Muscle of arm (tissue), 14 donors: ENCODE results near the gene TARBP2. TPM values are rescaled to one million over a fixed set of nuclear protein-coding genes. Genes with fewer than 3 reads are reported as not detected.

Source experiments
- DNase-seq: peaks from one replicate; pipeline ENCODE4 v3.0.0-alpha.2; 2013
- long read RNA-seq, 11 donors: transcript quantifications; one replicate each; lab custom pipeline, GENCODE V29; 2026
- polyA plus RNA-seq, 12 donors: library from polyadenylated mRNA; unstranded; fragments of 120-200 nt; gene quantifications; one replicate each; pipeline ENCODE4 v1.2.1, GENCODE V29; 2013; ENCODE audit not compliant: insufficient read length in 12 of 12

The TARBP2 gene, protein sequence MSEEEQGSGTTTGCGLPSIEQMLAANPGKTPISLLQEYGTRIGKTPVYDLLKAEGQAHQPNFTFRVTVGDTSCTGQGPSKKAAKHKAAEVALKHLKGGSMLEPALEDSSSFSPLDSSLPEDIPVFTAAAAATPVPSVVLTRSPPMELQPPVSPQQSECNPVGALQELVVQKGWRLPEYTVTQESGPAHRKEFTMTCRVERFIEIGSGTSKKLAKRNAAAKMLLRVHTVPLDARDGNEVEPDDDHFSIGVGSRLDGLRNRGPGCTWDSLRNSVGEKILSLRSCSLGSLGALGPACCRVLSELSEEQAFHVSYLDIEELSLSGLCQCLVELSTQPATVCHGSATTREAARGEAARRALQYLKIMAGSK
- polyA plus RNA-seq, result 10 to 100 TPM in 11 of 12 donors, not detected in 1; 16.6 to 27.2 (median 23.1) TPM
- long read RNA-seq, donor 1, transcript TARBP2-201 (9 exons, 1,867 nt), result major isoform, 5 of 7 reads
- long read RNA-seq, donor 1, partial matches to known transcripts, result 0 of 7 reads
- long read RNA-seq, donor 1, other reads (novel, unspliced or antisense), result 0 of 7 reads
- long read RNA-seq, donor 2, transcript TARBP2-201 (9 exons, 1,867 nt), result major isoform, 5 of 7 reads
- long read RNA-seq, donor 2, partial matches to known transcripts, result 0 of 7 reads
- long read RNA-seq, donor 2, other reads (novel, unspliced or antisense), result 0 of 7 reads
- long read RNA-seq, donor 3, partial matches to known transcripts, result 0 of 4 reads
- long read RNA-seq, donor 3, other reads (novel, unspliced or antisense), result 0 of 4 reads
- long read RNA-seq, donor 4, result 0 reads
- long read RNA-seq, donor 5, result 0 reads
- long read RNA-seq, donor 6, transcript TARBP2-201 (9 exons, 1,867 nt), result major isoform, 5 of 6 reads
- long read RNA-seq, donor 6, partial matches to known transcripts, result 0 of 6 reads
- long read RNA-seq, donor 6, other reads (novel, unspliced or antisense), result 0 of 6 reads
- long read RNA-seq, donor 7, partial matches to known transcripts, result 0 of 1 reads
- long read RNA-seq, donor 7, other reads (novel, unspliced or antisense), result 0 of 1 reads
- long read RNA-seq, donor 8, transcript TARBP2-201 (9 exons, 1,867 nt), result major isoform, 5 of 7 reads
- long read RNA-seq, donor 8, partial matches to known transcripts, result 0 of 7 reads
- long read RNA-seq, donor 8, other reads (novel, unspliced or antisense), result 0 of 7 reads
- long read RNA-seq, donor 9, partial matches to known transcripts, result 0 of 3 reads
- long read RNA-seq, donor 9, other reads (novel, unspliced or antisense), result 0 of 3 reads
- long read RNA-seq, donor 10, transcript TARBP2-201 (9 exons, 1,867 nt), result major isoform, 8 of 9 reads
- long read RNA-seq, donor 10, partial matches to known transcripts, result 0 of 9 reads
- long read RNA-seq, donor 10, other reads (novel, unspliced or antisense), result 0 of 9 reads
- long read RNA-seq, donor 11, partial matches to known transcripts, result 0 of 9 reads
- long read RNA-seq, donor 11, other reads (novel, unspliced or antisense), result 0 of 9 reads

GRCh38 chr12:53500776-53501614, at the start of gene TARBP2:
Gene TARBP2 (plus strand): TSS chr12:53501283. CDS start chr12:53501409, 126 bp downstream.
- peak; percentile 99 for DNase-seq

- peak; percentile 98 for DNase-seq
Measured at GRCh38 chr12:53451661-53452158, 49.4 kb upstream of the TARBP2 start, which contains the start of gene PCBP2. Gene PCBP2 (plus strand): TSS chr12:53452102. CDS start chr12:53454801, 2,699 bp downstream.

DNA sequence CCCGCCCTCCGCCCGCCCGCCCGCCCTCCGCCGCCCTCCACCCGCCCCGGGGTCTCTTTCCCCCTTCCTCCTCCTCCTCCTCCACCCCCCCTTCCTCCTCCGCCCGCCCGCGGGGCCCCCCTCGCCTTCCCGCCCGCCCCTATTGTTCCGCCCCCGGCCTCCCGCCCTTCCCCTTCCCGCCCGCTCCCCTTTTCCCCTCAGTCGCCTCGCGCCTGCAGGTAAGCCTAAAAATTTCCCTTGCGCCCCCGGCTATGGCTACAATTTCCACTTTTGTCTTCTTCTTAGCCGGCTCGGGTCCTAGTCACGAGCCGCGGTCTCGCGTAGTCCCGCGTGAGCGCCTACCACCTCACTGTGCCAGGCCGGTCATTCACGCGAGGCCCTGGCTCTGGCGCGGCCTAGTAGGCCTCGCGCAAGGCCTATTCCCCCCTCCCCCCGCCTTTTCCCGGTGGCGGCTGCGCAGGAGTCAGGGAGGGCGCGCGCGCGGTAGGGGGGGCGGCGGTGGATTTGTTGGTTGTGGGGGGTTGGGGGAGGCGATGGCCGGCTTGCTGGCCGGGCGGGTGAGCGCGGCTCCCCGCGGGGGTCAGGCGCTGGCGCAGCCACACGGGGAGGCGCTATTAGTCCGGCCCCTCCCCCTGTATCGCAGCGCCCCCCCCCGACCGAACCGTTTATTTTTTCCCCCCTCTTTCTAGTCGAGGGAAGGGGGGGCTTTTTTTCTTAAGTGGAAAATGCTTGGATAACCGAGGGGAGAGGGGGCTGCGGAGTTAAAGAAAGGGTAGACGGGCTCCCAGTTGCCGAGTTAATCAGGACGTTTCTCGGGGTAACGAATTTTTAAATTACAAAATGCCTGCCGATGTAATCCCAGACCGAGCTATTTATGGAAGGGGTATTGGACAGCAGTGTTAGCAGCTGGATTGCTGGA, 48.7 kb upstream of the TARBP2 start:
- peak; percentile 88 for DNase-seq

- no peak for DNase-seq
Measured at GRCh38 chr12:53453953-53454640, 47.0 kb upstream of the TARBP2 start.

DNA sequence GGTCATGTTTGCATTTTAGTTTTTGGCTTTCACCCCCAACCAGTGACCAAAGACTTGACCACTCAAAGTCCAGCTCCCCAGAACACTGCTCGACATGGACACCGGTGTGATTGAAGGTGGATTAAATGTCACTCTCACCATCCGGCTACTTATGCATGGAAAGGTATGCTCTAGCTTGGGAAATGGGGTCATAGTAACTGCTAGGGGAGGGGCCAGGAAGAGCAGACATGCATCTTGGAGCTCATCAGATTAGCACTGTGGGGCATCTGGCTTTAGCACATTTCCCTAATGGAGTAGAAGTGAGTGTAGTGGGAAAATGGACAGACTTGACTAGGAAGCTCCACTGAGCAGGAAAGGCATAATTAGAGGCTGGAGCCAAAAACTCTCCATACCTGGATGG, 46.4 kb upstream of the TARBP2 start:
- no peak for DNase-seq

DNA sequence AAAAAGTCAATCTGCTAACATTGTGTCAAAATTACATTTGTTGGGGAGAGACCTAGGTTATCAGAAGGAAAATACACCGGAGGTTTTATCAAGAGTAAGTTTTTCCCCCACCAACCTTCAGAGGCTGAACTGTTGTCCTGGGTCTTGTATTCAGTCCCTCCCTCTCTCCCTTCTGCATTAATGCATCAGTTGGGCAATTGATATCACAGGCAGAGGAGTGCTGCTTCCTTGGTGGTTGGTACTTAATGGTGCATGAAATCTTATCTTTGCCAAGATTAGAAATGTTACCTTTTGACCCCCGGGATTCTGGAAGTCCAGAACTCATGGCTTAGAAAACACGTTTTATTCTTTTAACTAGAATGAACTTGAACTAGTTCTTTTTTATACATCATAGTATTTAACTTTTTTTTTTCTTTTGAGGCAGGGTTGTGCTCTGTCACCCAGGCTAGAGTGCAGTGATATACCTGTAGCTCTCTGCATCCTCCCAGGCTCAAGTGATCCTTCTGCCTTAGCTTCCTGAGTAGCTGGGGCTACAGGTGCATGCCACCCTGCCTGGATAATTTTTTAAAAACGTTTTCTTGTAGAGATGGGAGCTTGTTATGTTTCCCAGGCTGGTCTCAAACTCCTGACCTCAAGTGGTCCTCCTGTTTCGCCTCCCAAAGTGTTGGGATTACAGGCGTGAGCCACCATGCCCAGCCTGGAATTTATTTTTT, 44.3 kb upstream of the TARBP2 start:
- no peak for DNase-seq

GRCh38 chr12:53459097-53459496, 42.0 kb upstream of the TARBP2 start:
- no peak for DNase-seq

DNA sequence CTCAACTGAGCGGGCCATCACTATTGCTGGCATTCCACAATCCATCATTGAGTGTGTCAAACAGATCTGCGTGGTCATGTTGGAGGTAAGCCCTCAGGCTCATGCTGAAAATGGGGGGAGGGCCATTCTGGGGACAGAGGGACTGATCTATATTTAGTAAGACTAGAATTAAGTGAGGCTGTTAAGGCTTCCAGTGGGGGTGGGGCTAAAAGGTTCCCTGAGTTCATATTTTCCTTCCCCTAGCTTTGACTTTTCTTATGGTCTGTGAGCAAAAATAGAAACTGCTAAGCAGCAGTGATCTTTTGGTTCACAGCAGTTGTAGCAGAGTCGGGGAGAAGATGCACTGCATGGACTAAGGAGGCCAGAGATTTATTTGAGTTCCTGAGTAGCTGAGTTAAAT, 40.0 kb upstream of the TARBP2 start:
- no peak for DNase-seq

- no peak for DNase-seq
Measured at GRCh38 chr12:53461591-53461990, 39.5 kb upstream of the TARBP2 start.

- DNase-seq, result no peak
Measured at GRCh38 chr12:53462935-53463334, 38.1 kb upstream of the TARBP2 start.

GRCh38 chr12:53463802-53464560, 37.1 kb upstream of the TARBP2 start:
- DNase-seq, result no peak

GRCh38 chr12:53464685-53465418, 36.2 kb upstream of the TARBP2 start:
- DNase-seq, result no peak

- no peak for DNase-seq
Measured at GRCh38 chr12:53465679-53466078, 35.4 kb upstream of the TARBP2 start.

DNA sequence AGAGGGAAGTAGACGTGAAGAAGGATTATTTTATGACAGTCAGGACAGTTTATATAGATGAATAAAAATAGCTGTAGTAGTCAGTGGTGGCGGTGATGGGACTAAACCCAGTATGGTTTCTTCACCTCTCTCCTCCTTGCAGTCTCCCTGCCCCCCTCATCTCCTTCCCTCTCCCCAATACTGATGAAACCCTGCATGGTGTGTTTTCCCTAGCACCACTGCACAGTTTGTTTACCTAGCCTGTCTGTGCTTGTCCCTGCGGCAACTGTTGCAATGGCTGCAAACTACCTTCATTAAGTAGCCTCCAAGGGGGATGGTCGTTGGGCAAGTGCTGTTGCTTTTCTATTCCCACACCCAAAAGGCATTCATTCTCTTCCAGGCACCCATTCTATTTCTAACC, 34.4 kb upstream of the TARBP2 start:
- DNase-seq, result no peak

GRCh38 chr12:53467082-53467481, 34.0 kb upstream of the TARBP2 start:
- DNase-seq, result no peak

DNA sequence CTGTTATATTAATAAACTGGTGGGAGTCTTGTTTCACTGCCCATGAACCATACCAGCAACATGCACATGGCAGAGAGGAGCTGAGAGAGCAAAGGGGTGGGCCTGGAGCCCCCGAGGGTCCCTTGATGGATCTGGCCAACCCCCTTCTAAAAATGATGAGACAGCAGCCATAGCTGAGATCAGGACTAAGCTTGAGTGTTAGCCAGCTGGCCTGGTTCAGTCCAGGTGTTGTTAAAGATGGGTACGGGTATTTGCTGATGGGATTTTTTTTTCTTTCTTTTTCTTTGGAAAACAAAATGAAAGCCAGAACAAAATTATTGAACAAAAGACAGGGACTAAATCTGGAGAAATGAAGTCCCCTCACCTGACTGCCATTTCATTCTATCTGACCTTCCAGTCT, 33.2 kb upstream of the TARBP2 start:
- DNase-seq, result no peak
